ENCODE data around the gene PDE7B.

GRCh38 chr6:135887069-135887468, 35.6 kb downstream of the PDE7B start:
- TF ChIP-seq CTCF (IDR thresholded peaks at IDR 0.05; ENCODE audit: low read length), result no peak
- TF ChIP-seq EZH2 (IDR thresholded peaks at IDR 0.05; ENCODE audit: borderline replicate concordance, low read length), result no peak

Measured in OCI-LY1 (cell line).